Measurements from ENCODE around the gene CYP2E1.
"Not testable (repeated sequence)": the region's sequence is repeated elsewhere in the genome, so short reads cannot be mapped to it uniquely, and the experiment has no call there.

GRCh38 chr10:133568831-133569527 lies 41.8 kb downstream of the CYP2E1 start:
- not testable (repeated sequence) for TF ChIP-seq POLR2A (IDR thresholded peaks at IDR 0.05; ENCODE audit: low read depth, low read length); POLR2AphosphoS5 (IDR thresholded peaks at IDR 0.05; ENCODE audit: low read depth, low read length); POU2F2 (IDR thresholded peaks at IDR 0.05; ENCODE audit: low read depth, low read length); TAF1 (IDR thresholded peaks at IDR 0.05; ENCODE audit: low read depth, low read length); PAX5 (IDR thresholded peaks at IDR 0.05; ENCODE audit: insufficient read depth, low read length, severe bottlenecking)

Measured in GM12891 (cell line).